GM18511 (cell line): ENCODE results near the gene JDP2.
A peak's percentile ranks its signal among the peaks of the same experiment; 100 is the strongest.

Source experiments
- ATAC-seq: cut with Tn5 transposase; IDR thresholded peaks from one replicate; pipeline ENCODE4 v1.9.1; 2021; ENCODE audit warnings: mild to moderate bottlenecking, moderate library complexity; ENCODE audit not compliant: unreplicated experiment

The JDP2 gene

DNA sequence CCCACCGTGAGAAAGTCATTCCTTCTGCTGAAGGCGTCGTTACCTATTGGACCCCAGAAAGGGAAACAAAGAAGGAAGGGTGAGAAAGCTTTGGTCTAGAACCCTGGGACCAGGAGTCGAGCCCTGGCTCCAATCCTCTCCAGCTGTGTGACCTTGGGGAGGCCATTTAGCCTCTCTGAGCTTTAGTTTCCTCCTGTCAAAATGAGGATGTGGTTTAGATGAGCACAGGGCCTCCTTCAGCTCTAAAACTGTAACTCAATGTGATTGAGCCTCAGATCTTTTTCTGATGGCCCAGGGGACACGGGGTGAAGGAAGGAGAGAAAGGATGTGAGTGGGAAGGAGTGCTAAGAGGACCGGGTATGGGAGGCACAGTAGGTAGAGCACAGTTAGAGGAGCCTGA is 7.7 kb downstream of the JDP2 start:
- no peak for ATAC-seq

- no peak for ATAC-seq
These were observed 9.7 kb downstream of the JDP2 start for GRCh38 chr14:75437201-75438143.

- no peak for ATAC-seq
These were observed 10.8 kb downstream of the JDP2 start for GRCh38 chr14:75438486-75439080.

- ATAC-seq: peak; percentile 62
These were observed 12.2 kb downstream of the JDP2 start for GRCh38 chr14:75439989-75440388.

DNA sequence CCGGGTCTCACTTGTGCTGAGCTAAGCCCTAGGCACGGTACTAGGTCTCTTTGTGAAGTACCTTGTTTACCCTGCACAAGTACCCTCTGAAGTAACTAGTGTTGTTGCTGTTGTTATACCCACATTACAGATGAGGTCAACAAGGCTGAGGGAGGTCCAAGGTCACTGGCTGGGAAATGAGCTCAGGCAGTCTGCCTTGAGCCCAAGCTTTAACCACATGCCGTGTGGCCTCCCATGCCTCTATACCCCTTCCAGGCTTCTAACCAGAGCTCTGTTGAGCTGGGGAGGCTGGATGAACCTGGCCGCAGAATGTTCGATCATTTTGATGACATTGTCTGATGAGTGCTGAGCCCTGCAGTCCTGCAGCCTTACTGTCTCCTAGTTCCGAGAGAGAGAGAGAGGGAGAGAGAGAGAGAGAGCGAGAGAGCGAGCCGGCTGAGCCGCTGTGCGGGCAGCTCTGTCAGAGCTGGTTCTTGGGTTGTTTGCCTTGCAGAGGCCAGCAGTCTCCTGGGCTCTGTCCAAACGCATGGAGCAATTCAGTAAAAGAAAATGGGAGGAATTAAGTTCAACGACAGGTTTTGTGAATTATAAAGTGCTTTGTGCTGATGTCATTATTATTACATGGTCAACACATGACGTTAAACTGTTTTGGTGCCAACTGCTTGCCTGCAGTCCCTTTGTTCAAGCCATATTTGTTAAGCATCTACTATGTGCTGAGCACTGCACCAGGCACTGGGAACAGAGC is 13.1 kb downstream of the JDP2 start:
- ATAC-seq: no peak

DNA sequence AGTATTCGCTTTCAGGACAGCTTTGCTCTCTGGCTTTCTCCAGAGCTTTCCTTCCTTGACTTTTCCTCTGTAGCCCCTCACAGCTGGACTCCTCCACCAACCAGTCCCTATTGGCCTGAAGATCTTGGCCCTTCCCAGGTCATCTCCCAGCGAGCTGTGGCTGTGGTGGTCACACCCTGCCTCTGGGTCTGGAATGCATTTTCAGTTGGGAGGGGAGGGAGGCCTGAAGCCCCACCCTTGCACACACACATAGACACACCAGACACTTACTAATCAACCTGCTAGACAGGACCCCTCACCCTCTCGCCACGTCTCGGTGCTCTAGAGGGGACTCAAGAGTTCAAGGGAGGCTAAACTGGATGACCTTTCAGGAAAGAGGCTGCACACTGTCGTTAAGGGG is 13.9 kb downstream of the JDP2 start:
- no peak for ATAC-seq

GRCh38 chr14:75442166-75442565 is 14.3 kb downstream of the JDP2 start:
- ATAC-seq: no peak

DNA sequence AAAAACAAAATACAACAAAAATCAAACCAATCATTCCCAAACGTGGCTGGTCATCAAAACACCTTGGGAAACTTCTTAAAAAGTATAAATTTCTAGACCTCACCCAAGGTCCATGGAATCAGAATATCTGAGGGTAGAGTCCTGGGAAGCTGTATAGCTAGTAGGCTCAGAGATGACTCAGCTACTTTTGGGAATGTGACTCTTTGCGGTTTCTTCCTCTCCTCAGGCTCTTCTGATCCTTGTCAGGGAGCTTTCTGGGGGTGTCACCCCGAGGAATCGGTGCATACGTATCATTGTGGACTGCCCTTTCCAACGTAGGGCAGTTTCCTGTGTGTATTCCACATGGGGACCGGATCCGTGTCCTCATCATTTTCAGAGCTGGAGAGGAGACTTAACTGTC is 14.8 kb downstream of the JDP2 start:
- no peak for ATAC-seq

DNA sequence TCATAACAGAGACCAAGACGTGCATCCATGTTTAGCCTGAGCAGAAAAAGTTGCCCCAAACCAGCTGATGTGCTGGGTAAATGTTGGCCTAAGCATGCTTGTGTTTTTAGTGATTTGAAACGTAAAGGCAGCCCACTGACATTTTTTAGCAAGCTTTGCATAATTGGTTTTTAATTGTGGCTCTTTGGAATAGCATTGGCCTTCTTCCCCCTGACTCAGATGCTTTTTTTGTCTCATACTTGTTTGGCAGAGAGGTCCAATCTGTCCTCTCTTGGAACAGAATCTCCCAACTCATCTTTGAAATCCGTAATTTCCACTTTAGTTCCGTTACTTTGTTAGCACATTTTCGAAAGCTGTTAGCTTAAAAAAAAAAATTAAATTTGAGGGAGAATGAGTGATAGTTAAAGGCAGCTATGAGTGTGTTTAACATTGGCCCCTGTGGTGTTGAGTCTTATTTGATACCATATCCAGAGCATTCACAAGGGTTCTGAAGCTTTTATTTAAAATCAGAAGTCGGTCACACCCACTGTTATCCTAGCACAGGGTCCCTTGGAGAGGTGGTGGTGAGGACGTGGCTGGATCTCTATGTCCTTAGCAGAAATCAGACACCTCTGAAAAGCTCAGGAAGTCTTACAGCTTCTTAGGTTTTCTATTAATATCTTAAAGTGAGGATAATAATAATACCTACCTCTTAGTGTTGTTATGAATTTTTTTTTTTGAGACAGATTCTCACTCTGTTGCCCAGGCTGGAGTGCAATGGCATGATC is 15.6 kb downstream of the JDP2 start:
- no peak for ATAC-seq

DNA sequence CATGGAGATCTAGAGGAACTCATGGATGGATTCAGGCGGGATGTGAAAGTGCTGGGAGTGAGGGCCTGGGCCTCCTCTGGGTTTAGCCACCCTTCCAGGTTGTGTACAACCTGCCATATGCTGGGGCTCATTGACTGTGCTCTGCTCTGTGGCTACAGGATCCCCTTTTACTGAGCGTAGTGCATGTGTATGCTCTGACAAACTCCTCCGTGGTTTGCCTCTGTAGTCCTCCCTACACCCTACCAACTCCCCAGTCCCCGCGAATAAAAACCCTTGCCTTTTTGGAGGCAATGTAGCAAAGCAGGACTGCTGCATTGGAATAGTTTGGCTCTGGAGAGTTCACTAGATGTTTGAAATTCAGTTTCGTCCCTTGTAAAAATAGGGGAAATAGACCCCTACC is 17.4 kb downstream of the JDP2 start:
- no peak for ATAC-seq

DNA sequence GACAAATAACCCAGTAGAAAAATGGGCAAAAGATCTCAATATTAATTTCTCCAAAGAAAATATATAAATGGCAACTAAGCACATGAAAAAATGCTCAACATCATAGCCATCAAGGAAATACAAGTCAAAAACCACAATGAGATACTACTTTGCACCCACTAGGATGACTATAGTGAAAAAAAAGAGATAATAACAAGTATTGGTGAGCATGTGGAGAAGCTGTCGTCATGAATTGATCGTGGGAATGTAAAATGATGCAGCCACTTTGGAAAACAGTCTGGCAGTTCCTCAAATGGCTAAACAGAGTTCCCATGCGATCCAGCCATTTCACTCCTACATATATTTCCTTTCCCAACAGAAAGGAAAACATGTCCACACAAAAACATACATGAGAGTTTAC is 18.1 kb downstream of the JDP2 start:
- no peak for ATAC-seq

DNA sequence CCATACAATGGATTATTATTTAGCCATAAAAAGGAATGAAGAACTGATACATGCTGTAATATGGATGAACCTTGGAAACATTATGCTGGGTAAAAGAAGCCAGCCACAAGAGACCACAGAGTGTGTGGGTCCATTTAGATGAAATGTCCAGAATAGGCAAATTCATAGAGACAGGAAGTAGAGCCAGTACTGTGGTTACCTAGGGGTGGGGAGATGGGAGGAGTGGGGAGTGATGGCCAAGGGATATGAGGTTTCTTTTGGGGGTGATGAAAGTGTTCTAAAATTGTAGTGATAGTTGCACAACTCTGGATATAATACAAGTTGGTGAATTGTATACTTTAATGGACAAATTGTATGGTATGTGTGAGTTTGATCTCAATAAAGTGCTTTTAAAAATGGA is 18.6 kb downstream of the JDP2 start:
- no peak for ATAC-seq

- ATAC-seq: no peak
These were observed 20.4 kb downstream of the JDP2 start for GRCh38 chr14:75448209-75448608.

- no peak for ATAC-seq
These were observed 21.2 kb downstream of the JDP2 start for GRCh38 chr14:75449036-75449435.

DNA sequence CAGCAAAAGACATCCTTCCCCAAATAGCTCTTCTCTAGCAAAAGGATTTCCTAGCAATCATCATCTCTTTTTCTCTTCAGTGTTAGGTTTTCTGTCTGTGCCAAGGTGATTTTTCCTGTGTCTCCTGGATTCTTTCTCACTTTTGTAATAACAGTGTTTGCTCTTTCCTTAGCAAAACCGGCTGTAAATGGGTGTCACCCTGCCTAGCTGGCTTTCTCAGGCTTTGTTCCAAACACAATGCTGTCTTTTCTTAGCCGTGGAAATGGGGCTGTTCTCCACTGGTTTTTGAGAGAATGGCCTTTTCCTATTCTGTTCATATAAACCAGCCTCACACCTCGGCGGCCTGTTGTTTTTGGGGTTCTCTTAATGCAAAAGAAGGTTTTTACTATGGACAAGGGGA is 21.9 kb downstream of the JDP2 start:
- ATAC-seq: no peak

DNA sequence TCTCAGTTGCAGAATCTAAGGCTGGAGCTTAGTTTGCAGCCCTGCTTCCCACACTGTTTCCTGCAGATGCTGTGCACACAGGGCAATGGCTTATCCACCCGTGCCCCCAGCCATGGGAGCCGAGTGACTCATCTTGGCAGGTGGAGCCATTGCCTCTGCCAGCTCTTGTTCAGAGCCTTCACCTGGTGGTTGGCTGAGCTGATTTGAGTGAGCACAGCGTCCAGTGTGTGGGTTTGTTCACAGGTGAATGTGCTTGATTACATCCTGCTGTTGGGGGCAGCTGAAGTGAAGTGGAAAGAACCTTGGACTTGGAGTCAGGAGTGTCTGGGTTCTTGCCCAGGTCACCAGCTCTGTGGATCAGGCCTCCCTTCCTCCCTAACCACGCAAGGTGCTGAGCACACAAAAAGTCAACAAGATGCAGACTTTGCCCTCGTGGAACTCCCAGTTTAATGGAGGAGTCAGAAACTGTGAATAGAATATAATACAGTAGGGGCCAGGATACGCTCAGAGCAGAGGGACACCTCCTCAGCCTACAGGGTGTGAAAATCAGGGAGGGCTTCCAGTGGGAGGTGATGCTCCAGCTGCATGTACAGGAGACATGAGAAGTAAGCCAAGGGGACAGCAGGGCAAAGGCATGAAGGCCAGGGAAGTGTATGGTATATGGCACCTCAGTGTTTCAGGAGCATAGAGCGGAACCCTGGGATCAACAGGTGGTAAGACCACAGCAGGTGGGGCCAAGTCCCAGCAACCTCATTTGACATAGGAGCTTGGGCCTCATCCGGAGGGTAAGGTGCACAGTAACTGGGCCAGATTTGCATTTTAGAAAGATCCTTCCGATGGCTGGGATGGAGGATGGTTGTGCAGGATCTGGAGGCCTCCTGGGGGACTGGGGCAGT is 22.8 kb downstream of the JDP2 start:
- no peak for ATAC-seq

DNA sequence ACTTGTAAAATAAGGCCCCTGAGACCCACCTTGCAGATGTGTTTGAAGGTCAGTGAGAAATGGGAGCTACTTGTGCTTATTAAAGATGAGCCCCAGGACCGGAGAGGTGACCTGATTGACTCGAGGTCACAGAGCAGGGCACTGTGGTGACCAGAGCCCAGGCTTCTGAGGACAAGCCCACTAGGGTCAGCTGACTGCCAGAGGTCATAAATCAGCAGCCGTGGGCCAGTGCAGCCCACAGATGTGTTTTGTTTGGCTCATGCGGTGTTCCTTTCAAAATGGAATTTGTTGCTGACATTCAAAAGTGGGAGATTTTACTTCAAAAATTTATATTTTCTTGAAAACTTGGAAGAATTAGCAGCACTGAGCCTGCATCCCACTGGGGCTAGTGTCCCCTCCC is 24.5 kb downstream of the JDP2 start:
- ATAC-seq: no peak

GRCh38 chr14:75452900-75453816 is 25.3 kb downstream of the JDP2 start:
- no peak for ATAC-seq
